Smooth muscle cell (in vitro differentiated cells): ENCODE measurements around the gene PIH1D1. TPM values are rescaled to one million over a fixed set of nuclear protein-coding genes. Genes with fewer than 3 reads are reported as not detected.
A peak's percentile ranks its signal among the peaks of the same experiment; 100 is the strongest.

ENCODE experiments used
- DNase-seq: peaks from one replicate; lab custom pipeline; 2025; ENCODE audit not compliant: unreplicated experiment; lab: John Stamatoyannopoulos, UW
- H2AFZ ChIP-seq: fragments of 200-600 bp; sonication (generic); 2 replicates; pipeline ENCODE4 v1.6.0; 2016; ENCODE audit warnings: antibody characterized with exemption, low read depth, mild to moderate bottlenecking
- H3F3A ChIP-seq: fragments of 200-600 bp; sonication (generic); 2 replicates; pipeline ENCODE4 v1.6.0; 2017; ENCODE audit warnings: antibody characterized with exemption, low read depth
- H3K27ac ChIP-seq: fragments of 200-600 bp; sonication (generic); 2 replicates; pipeline ENCODE4 v1.5.1; 2016; ENCODE audit warnings: low read depth, mild to moderate bottlenecking
- H3K27me3 ChIP-seq: fragments of 200-600 bp; sonication (generic); 2 replicates; pipeline ENCODE4 v1.6.1; 2016; ENCODE audit warnings: low read depth, mild to moderate bottlenecking
- H3K36me3 ChIP-seq: fragments of 200-600 bp; sonication (generic); 2 replicates; pipeline ENCODE4 v1.5.1; 2016; ENCODE audit warnings: low read depth
- H3K4me1 ChIP-seq: fragments of 200-600 bp; sonication (generic); 2 replicates; pipeline ENCODE4 v1.5.1; 2016; ENCODE audit warnings: low read depth
- H3K4me2 ChIP-seq: fragments of 200-600 bp; sonication (generic); 2 replicates; pipeline ENCODE4 v1.6.0; 2016; ENCODE audit warnings: mild to moderate bottlenecking
- H3K4me3 ChIP-seq: fragments of 200-600 bp; sonication (generic); 2 replicates; pipeline ENCODE4 v1.5.1; 2016; ENCODE audit warnings: mild to moderate bottlenecking
- H3K79me2 ChIP-seq: fragments of 200-600 bp; sonication (generic); 2 replicates; pipeline ENCODE4 v1.6.0; 2016; ENCODE audit warnings: low read depth, mild to moderate bottlenecking
- H3K9ac ChIP-seq: fragments of 200-600 bp; sonication (generic); 2 replicates; pipeline ENCODE4 v1.6.0; 2016; ENCODE audit warnings: low read depth
- H3K9me3 ChIP-seq: fragments of 200-600 bp; sonication (generic); replicated peaks from 2 replicates; pipeline ENCODE4 v1.5.1; 2016; ENCODE audit warnings: low read depth
- H4K20me1 ChIP-seq: fragments of 200-600 bp; sonication (generic); 2 replicates; pipeline ENCODE4 v1.6.0; 2016; ENCODE audit warnings: low read depth
- WGBS: methylation state at CpG from one replicate; pipeline ENCODE4 v1.1.7; 2016; ENCODE audit warnings: low lambda C conversion rate; 5-methylcytosine and 5-hydroxymethylcytosine counted together
- polyA plus RNA-seq: library from polyadenylated mRNA; unstranded; fragments of >200 nt; fragmentation: Nextera tagmentation; extraction: Ambion mirVana; gene quantifications from 2 replicates; pipeline ENCODE4 v1.2.1, GENCODE V29; 2016
- total RNA-seq: library from RNA; depleted of rRNA; stranded (reverse); fragments of >200 nt; gene quantifications from 2 replicates; pipeline ENCODE4 v1.2.3, GENCODE V29; 2014
- TF ChIP-seq, protein P1 (sequence below): fragments of 200-600 bp; sonication (generic); IDR thresholded peaks from 2 replicates; pipeline ENCODE4 v1.5.1; 2017; ENCODE audit warnings: borderline replicate concordance, mild to moderate bottlenecking, antibody characterized with exemption; ENCODE audit not compliant: insufficient read depth, poor library complexity, severe bottlenecking

The PIH1D1 gene
- total and polyA plus RNA-seq, 2 experiments from 2014 or later: 77.1 to 89.8 TPM

DNA sequence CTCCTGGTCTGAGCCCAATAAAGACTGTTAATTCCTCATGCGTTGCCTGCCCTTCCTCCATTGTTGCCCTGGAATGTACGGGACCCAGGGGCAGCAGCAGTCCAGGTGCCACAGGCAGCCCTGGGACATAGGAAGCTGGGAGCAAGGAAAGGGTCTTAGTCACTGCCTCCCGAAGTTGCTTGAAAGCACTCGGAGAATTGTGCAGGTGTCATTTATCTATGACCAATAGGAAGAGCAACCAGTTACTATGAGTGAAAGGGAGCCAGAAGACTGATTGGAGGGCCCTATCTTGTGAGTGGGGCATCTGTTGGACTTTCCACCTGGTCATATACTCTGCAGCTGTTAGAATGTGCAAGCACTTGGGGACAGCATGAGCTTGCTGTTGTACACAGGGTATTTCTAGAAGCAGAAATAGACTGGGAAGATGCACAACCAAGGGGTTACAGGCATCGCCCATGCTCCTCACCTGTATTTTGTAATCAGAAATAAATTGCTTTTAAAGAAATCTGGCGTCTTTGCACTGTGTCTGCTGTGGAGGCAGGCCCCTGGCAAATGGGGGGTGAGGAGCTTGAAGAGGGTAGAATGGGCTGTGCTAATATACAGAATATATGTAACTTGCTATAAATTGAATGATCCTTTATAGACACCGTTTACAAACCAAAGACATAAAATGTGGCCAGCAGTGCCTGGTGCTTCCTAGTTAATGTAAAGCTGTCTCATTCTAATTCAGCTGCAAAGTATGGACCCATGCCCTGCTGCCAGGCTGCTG lies 40.4 kb upstream of the PIH1D1 start:
- H3K79me2 ChIP-seq: peaks cover 44% of the 10 kb centered on the region

GRCh38 chr19:49491030-49491803 lies 39.6 kb upstream of the PIH1D1 start:
- Histone ChIP-seq H2AFZ (no peak overlapping the region), H3K4me3 (no peak overlapping the region), H3K9ac (no peak overlapping the region), H3K27ac (no peak overlapping the region), H3K79me2 (peaks cover 37% of the 10 kb centered on the region), H3K4me1 (peaks cover 13% of the 10 kb centered on the region), H3F3A (peaks cover 53% of the 10 kb centered on the region), H3K9me3 (no peaks in the 10 kb centered on the region), H4K20me1 (peaks cover 53% of the 10 kb centered on the region), H3K4me2 (no peak overlapping the region), H3K27me3 (no peaks in the 10 kb centered on the region), H3K36me3 (no peaks in the 10 kb centered on the region)
- TF ChIP-seq, protein P1, sequence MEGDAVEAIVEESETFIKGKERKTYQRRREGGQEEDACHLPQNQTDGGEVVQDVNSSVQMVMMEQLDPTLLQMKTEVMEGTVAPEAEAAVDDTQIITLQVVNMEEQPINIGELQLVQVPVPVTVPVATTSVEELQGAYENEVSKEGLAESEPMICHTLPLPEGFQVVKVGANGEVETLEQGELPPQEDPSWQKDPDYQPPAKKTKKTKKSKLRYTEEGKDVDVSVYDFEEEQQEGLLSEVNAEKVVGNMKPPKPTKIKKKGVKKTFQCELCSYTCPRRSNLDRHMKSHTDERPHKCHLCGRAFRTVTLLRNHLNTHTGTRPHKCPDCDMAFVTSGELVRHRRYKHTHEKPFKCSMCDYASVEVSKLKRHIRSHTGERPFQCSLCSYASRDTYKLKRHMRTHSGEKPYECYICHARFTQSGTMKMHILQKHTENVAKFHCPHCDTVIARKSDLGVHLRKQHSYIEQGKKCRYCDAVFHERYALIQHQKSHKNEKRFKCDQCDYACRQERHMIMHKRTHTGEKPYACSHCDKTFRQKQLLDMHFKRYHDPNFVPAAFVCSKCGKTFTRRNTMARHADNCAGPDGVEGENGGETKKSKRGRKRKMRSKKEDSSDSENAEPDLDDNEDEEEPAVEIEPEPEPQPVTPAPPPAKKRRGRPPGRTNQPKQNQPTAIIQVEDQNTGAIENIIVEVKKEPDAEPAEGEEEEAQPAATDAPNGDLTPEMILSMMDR: no peak
- no peak for DNase-seq
- 93% methylated on average over 16 of the region's 17 CpGs for WGBS

More for the DNA sequence above, 40.4 kb upstream of the PIH1D1 start:
- Histone ChIP-seq H3K4me2 (no peak overlapping the region), H2AFZ (no peak overlapping the region), H4K20me1 (peaks cover 55% of the 10 kb centered on the region), H3K9ac (no peak overlapping the region), H3K36me3 (no peaks in the 10 kb centered on the region), H3K9me3 (no peaks in the 10 kb centered on the region), H3F3A (peaks cover 53% of the 10 kb centered on the region), H3K4me1 (peaks cover 13% of the 10 kb centered on the region), H3K27ac (peak overlapping the region; percentile 4), H3K27me3 (no peaks in the 10 kb centered on the region), H3K4me3 (no peak overlapping the region)
- DNase-seq: no peak
- TF ChIP-seq, protein P1: no peak
- WGBS: 96% methylated on average over 7 of the region's 7 CpGs

DNA sequence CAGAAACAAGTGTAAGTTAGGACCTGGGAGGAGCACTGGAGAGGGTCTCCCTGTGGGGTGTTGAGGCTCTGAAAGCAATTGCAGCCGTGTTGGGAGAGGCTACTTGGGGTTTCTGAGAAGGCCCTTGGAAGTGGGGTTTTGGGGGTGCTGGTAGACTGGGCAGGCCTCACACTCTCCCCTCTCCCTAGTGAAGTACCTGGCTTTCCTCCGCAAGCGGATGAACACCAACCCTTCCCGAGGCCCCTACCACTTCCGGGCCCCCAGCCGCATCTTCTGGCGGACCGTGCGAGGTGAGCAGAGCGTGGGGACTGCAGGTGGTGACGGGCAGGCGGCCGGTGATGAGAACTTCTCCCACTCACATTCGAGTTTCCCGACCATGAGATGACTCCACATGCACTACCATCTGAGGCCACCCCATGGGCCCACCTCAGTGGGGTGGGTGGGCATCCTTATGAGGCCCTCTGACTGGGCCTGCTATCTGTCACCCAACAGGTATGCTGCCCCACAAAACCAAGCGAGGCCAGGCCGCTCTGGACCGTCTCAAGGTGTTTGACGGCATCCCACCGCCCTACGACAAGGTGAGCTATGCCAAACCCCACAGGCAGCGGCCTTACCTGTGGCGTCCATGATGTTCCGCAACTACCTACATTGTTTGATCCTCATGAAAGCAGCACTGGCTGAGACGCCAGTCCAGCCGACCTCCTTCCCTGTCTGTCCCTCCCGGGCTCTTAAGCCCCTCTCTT lies 38.8 kb upstream of the PIH1D1 start:
- TF ChIP-seq, protein P1: no peak
- H3F3A ChIP-seq: peaks cover 50% of the 10 kb centered on the region
- H3K27me3 ChIP-seq: no peaks in the 10 kb centered on the region
- H3K4me2 ChIP-seq: peak overlapping the region; percentile 94
- H3K9ac ChIP-seq: no peak overlapping the region
- H3K4me3 ChIP-seq: no peak overlapping the region
- H3K36me3 ChIP-seq: no peaks in the 10 kb centered on the region
- no peak for DNase-seq
- H2AFZ ChIP-seq: no peak overlapping the region
- WGBS: 97% methylated on average over 27 of the region's 27 CpGs
- H3K79me2 ChIP-seq: peaks cover 37% of the 10 kb centered on the region
- H3K9me3 ChIP-seq: no peaks in the 10 kb centered on the region
- peak overlapping the region; percentile 88 for H3K27ac ChIP-seq
- peaks cover 13% of the 10 kb centered on the region for H3K4me1 ChIP-seq
- H4K20me1 ChIP-seq: peaks cover 53% of the 10 kb centered on the region
